ENCODE data around the gene TNRC6A.

DNA sequence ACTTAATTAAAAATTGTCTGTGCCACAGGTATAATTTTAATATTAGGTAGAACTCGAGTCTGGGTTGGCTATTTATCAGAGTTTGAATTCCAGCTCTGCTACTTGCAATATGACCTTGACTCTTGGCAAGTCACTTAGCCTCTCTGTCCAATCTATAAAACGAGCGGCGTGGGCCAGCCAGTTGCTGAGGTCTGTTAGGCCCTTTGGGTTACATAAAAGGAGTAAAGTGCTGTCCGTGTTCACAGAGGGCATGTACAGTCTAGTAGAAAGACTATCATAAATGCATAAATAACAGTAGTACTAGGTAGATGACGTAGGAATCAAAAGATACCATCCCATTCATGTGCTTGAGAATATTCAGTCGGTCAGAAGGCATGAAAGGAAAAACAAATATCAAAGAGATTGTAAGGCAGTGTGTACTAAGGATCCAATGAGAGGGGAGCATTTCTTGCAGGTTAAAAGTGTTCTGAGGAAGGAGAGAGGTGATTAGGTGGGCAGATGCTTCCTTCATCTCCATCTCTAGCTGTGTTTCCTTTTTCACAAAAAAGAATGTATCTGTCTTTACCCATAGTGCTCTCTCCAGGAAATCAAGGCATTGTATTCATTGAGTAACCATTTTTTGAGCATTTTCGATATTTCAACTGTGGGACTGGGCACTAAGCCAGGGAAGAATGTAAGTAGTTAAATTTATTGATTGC, 2.4 kb downstream of the TNRC6A start:
- TF ChIP-seq, protein P1, sequence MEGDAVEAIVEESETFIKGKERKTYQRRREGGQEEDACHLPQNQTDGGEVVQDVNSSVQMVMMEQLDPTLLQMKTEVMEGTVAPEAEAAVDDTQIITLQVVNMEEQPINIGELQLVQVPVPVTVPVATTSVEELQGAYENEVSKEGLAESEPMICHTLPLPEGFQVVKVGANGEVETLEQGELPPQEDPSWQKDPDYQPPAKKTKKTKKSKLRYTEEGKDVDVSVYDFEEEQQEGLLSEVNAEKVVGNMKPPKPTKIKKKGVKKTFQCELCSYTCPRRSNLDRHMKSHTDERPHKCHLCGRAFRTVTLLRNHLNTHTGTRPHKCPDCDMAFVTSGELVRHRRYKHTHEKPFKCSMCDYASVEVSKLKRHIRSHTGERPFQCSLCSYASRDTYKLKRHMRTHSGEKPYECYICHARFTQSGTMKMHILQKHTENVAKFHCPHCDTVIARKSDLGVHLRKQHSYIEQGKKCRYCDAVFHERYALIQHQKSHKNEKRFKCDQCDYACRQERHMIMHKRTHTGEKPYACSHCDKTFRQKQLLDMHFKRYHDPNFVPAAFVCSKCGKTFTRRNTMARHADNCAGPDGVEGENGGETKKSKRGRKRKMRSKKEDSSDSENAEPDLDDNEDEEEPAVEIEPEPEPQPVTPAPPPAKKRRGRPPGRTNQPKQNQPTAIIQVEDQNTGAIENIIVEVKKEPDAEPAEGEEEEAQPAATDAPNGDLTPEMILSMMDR (IDR thresholded peaks at IDR 0.05; ENCODE audit: insufficient read depth, low read length, poor library complexity, severe bottlenecking) = no peak
- no peak for TF ChIP-seq EZH2phosphoT487 (conservative IDR thresholded peaks at IDR 0.05; ENCODE audit: low read length)

All from SU-DHL-6 (cell line).